ENCODE measurements around the gene TSKU. TPM values are rescaled to one million over a fixed set of nuclear protein-coding genes. Genes with fewer than 3 reads are reported as not detected.
A peak's percentile ranks its signal among the peaks of the same experiment; 100 is the strongest.

The TSKU gene
- total and polyA plus RNA-seq, 2 experiments from 2014 or later = 61.9 to 81.9 TPM

GRCh38 chr11:76798671-76799065, 15.5 kb downstream of the TSKU start:
- no peaks in the 10 kb centered on the region for H3K27me3 ChIP-seq
- no peak overlapping the region for H2AFZ ChIP-seq
- DNase-seq (ENCODE audit: low spot score) = no peak
- peaks cover 49% of the 10 kb centered on the region for H3K4me1 ChIP-seq (ENCODE audit: insufficient read depth)
- peaks cover 41% of the 10 kb centered on the region for H3K79me2 ChIP-seq
- H3K9me2 ChIP-seq (replicated peaks; ENCODE audit: insufficient read depth) = no peaks in the 10 kb centered on the region
- H3K4me2 ChIP-seq = peak overlapping the region; percentile 62
- H3K9me3 ChIP-seq (ENCODE audit: low read depth) = no peaks in the 10 kb centered on the region
- no peaks in the 10 kb centered on the region for H3K36me3 ChIP-seq (replicated peaks; ENCODE audit: insufficient read depth, low read depth)
- WGBS (ENCODE audit: low lambda C conversion rate, missing lambda C conversion rate) = 67% methylated on average over 9 of the region's 9 CpGs
- H4K20me1 ChIP-seq (ENCODE audit: insufficient read depth, poor library complexity, severe bottlenecking) = peaks cover 38% of the 10 kb centered on the region
- H3K27ac ChIP-seq = peak overlapping the region; percentile 42
- TF ChIP-seq CTCF (IDR thresholded peaks at IDR 0.05; ENCODE audit: poor library complexity) (no peak), EZH2phosphoT487 (IDR thresholded peaks at IDR 0.05; ENCODE audit: low read depth, severe bottlenecking, unreplicated experiment) (no peak), EZH2 (IDR thresholded peaks at IDR 0.05; ENCODE audit: borderline replicate concordance) (no peak)
- H3K4me3 ChIP-seq = no peak overlapping the region

- H4K20me1 ChIP-seq (ENCODE audit: insufficient read depth, poor library complexity, severe bottlenecking) = peaks cover 32% of the 10 kb centered on the region
- peak; percentile 92 for DNase-seq (ENCODE audit: low spot score)
- peaks cover 43% of the 10 kb centered on the region for H3K4me1 ChIP-seq (ENCODE audit: insufficient read depth)
- H3K27me3 ChIP-seq = no peaks in the 10 kb centered on the region
- H3K4me3 ChIP-seq = no peak overlapping the region
- peak; percentile 97 for TF ChIP-seq CTCF (IDR thresholded peaks at IDR 0.05; ENCODE audit: poor library complexity)
- no peak for TF ChIP-seq EZH2phosphoT487 (IDR thresholded peaks at IDR 0.05; ENCODE audit: low read depth, severe bottlenecking, unreplicated experiment)
- TF ChIP-seq EZH2 (IDR thresholded peaks at IDR 0.05; ENCODE audit: borderline replicate concordance) = no peak
- H2AFZ ChIP-seq = no peak overlapping the region
- no peaks in the 10 kb centered on the region for H3K9me2 ChIP-seq (replicated peaks; ENCODE audit: insufficient read depth)
- H3K9me3 ChIP-seq (ENCODE audit: low read depth) = no peaks in the 10 kb centered on the region
- no peaks in the 10 kb centered on the region for H3K36me3 ChIP-seq (replicated peaks; ENCODE audit: insufficient read depth, low read depth)
- H3K4me2 ChIP-seq = peak overlapping the region; percentile 62
- WGBS (ENCODE audit: low lambda C conversion rate, missing lambda C conversion rate) = 14% methylated on average over 43 of the region's 47 CpGs
- peaks cover 35% of the 10 kb centered on the region for H3K79me2 ChIP-seq
- peak overlapping the region; percentile 42 for H3K27ac ChIP-seq
These were observed 16.1 kb downstream of the TSKU start for GRCh38 chr11:76799066-76799804.

GRCh38 chr11:76800466-76801200, 17.5 kb downstream of the TSKU start:
- no peaks in the 10 kb centered on the region for H3K27me3 ChIP-seq
- no peak overlapping the region for H3K4me3 ChIP-seq
- no peaks in the 10 kb centered on the region for H3K9me2 ChIP-seq (replicated peaks; ENCODE audit: insufficient read depth)
- TF ChIP-seq EZH2phosphoT487 (IDR thresholded peaks at IDR 0.05; ENCODE audit: low read depth, severe bottlenecking, unreplicated experiment) (no peak), CTCF (IDR thresholded peaks at IDR 0.05; ENCODE audit: poor library complexity) (no peak), EZH2 (IDR thresholded peaks at IDR 0.05; ENCODE audit: borderline replicate concordance) (no peak)
- no peaks in the 10 kb centered on the region for H3K36me3 ChIP-seq (replicated peaks; ENCODE audit: insufficient read depth, low read depth)
- no peak overlapping the region for H3K4me2 ChIP-seq
- H4K20me1 ChIP-seq (ENCODE audit: insufficient read depth, poor library complexity, severe bottlenecking) = peaks cover 19% of the 10 kb centered on the region
- H3K4me1 ChIP-seq (ENCODE audit: insufficient read depth) = peaks cover 35% of the 10 kb centered on the region
- no peaks in the 10 kb centered on the region for H3K9me3 ChIP-seq (ENCODE audit: low read depth)
- no peak overlapping the region for H2AFZ ChIP-seq
- DNase-seq (ENCODE audit: low spot score) = no peak
- peak overlapping the region; percentile 41 for H3K27ac ChIP-seq
- H3K79me2 ChIP-seq = peaks cover 21% of the 10 kb centered on the region
- 84% methylated on average over 9 of the region's 9 CpGs for WGBS (ENCODE audit: low lambda C conversion rate, missing lambda C conversion rate)

All from hepatocyte (in vitro differentiated cells).